IPS-18c (cell line): ENCODE measurements around the gene MBNL1.

ENCODE experiments used
- H3K4me3 ChIP-seq: 2 replicates; pipeline ENCODE4 v1.7.0; 2013; ENCODE audit warnings: low read depth, mild to moderate bottlenecking, low read length, moderate library complexity; ENCODE audit not compliant: insufficient read depth
- H3K9me3 ChIP-seq: one replicate; pipeline ENCODE4 v1.6.1; 2013; ENCODE audit warnings: mild to moderate bottlenecking, low read length, moderate library complexity; ENCODE audit not compliant: control insufficient read depth, insufficient read depth

Gene MBNL1, protein sequence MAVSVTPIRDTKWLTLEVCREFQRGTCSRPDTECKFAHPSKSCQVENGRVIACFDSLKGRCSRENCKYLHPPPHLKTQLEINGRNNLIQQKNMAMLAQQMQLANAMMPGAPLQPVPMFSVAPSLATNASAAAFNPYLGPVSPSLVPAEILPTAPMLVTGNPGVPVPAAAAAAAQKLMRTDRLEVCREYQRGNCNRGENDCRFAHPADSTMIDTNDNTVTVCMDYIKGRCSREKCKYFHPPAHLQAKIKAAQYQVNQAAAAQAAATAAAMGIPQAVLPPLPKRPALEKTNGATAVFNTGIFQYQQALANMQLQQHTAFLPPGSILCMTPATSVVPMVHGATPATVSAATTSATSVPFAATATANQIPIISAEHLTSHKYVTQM

DNA sequence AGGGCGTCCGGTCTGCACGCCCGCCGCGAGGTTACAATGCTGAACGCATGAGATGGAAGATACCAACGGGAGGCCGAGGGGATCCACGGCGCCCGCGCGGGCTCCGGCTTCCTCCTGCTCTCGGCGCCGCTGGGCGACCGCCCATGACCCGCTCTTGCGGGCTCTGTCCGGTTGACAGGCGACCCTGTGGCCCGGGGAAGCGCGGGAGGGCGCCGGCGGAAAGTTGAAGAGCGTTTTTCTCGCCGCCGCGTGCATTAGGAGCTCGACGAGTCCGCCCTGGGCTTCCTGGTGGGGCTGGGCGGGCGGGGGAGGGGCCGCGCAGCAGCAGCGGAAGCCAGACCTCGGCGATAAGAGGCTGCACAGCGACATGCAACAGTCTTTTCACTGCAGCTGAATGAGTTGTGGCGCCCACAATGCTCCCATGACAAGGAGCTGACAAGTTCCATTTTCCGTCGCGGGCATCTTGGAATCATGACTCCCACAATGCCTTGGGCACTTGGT, at the start of gene MBNL1:
Gene MBNL1, plus strand, starts transcription at position 375 of the 501 bp plus-strand sequence. CDS start 31,265 bp downstream, outside the sequence.
- H3K9me3 ChIP-seq = no peaks in the 10 kb centered on the region
- peak within 1 kb of the TSS; percentile 76 for H3K4me3 ChIP-seq

DNA sequence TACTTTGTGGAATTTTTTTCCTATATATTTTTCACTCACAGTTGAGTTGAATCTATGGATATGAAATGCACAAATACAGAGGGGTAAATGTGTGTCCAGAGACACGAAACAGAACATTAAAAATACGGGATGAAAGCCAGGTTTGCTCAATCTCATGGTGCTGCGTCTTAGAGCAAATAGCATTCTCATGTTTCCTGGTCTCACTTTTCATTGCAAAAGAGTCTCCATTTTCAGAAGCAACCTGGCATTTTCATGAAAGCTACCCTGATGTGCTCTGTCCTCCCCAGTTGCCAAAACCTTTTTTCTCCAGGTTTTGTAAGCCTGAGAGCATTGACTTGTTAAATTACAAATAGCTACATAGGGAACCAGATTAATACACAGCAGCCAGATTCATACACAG, 49.5 kb upstream of the MBNL1 start:
- Histone ChIP-seq H3K9me3 (no peaks in the 10 kb centered on the region), H3K4me3 (no peak overlapping the region)

DNA sequence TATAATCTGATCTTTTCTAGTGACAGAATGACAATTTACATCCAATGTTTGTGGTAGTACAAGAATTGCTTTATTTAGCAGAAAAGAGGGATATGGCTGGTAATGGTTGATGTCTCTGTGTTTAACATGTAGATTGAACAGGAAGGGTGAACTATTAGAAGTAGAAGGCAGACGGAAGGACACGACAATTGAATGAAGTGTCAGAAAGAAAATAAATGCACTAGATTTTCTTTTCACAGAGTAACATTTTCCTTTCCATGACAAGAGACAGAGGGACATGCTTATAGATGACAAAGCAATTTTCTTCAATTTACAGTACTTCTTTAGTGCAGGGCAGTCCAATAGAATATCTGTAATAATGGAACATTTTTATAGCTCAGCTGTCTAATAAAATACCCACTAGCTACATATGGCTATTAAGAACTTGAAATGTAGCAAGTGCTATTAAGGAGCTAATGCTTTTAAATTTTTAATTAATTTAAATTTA, 48.9 kb upstream of the MBNL1 start:
- Histone ChIP-seq H3K9me3 (no peaks in the 10 kb centered on the region), H3K4me3 (no peak overlapping the region)

DNA sequence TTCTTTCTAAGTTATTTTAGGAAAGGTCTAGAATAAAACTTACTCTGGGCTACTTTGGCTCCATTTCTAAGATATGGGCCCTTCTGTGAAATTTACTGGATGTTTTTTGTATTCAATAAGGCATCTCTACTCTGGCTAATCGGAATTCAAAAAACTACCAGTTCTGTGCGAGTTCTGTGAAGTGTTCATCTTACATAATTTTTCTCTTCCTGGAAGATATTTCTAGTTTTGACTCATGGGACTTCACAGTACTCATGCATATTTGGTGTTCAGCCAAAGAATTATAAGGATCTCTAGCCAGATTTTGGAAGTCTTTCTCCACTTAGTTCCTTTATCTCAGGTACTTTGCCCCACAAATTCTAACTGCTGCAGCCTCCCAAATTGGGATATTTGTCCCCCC, 46.4 kb upstream of the MBNL1 start:
- Histone ChIP-seq H3K9me3 (no peaks in the 10 kb centered on the region), H3K4me3 (no peak overlapping the region)

DNA sequence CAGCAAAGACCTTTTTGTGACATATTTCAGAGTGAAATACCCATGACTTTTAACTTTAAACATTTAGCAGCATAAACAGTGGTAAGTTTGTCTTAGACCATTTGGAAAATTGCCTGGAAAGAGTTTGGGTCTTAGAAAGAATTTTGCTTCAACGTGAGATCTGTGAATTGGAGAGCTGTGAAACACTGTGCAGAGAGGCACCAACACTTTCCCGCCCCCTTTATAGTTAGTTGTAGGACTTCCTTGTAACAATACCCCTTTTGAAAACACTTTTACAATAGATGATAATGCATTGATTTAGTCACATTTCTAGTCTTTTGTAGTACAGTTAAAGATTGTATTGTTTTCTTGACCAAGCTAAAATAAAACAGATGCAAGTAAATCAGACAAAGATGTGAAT, 43.5 kb upstream of the MBNL1 start:
- Histone ChIP-seq H3K9me3 (no peaks in the 10 kb centered on the region), H3K4me3 (no peak overlapping the region)

DNA sequence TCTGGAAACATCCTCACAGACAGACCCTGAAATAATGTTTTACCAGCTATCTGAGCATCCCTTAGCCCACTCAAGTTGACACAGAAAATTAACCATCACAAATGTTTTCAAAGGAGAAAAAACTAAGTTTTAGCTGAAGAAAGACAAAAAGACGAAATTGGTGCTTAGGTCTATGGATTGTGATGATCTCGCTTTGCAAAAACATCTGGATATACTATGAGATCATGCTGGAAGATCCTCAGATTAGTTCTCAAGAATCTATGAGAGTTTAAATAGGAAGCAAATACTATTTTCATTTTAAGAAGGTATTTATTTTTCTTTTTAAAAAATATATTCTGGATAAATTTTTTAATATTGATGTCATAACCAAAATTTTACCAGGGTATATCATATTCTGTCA, 42.6 kb upstream of the MBNL1 start:
- H3K4me3 ChIP-seq = no peak overlapping the region

DNA sequence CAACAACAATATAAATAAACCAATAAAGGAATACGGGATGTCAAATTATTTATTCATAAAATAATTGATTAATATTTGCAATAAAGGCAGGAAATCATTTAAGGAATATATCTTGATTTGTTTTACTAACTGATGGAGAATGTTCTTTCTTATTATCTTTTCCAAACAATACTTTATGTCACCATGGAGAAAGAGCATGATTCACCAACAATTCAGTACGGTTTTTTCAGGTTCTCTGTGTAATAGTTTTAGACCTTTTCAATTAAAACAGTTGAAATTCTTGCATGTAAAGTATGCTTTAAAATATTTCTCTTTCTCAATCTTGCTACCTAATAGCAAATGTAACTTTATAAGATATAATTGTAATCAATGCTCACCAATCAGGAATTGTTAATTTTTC, 41.7 kb upstream of the MBNL1 start:
- H3K9me3 ChIP-seq = no peaks in the 10 kb centered on the region
- H3K4me3 ChIP-seq = no peak overlapping the region

More for the DNA sequence above, 42.6 kb upstream of the MBNL1 start:
- no peaks in the 10 kb centered on the region for H3K9me3 ChIP-seq

DNA sequence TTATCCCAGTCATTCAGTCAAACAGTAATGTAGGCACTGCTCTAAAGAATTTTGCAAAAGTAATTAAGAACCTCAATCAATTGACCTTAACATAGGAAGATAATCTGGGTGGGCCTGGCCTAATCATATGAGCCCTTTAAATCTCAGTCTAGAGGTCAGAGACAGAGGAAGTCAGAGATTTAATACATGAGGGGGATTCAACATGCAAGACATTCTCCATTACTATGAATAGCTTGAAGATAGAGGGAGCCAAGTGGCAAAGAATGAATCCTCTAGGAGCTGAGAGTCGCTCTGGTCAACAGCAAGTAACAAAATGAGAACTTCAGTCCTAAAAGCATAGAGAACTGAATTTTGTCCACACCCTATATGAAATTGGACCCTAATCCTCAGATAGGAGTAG, 39.0 kb upstream of the MBNL1 start:
- H3K9me3 ChIP-seq = no peaks in the 10 kb centered on the region
- no peak overlapping the region for H3K4me3 ChIP-seq

DNA sequence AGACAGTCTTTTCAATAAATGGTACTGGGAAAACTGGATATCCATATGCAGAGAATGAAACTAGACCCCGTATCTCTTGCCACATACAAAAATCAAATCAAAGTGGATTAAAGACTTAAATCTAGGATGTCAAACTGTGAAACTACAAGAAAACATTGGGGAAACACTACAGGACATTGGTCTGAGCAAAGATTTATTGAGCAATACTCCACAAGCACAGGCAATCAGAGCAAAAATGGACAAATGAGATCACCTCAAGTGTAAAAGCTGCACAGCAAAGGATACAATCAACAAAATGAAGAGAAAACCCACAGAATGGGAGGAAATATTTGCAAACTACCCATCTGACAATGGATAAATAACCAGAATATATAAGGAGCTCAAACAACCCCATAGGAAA, 38.4 kb upstream of the MBNL1 start:
- Histone ChIP-seq H3K9me3 (no peaks in the 10 kb centered on the region), H3K4me3 (no peak overlapping the region)

DNA sequence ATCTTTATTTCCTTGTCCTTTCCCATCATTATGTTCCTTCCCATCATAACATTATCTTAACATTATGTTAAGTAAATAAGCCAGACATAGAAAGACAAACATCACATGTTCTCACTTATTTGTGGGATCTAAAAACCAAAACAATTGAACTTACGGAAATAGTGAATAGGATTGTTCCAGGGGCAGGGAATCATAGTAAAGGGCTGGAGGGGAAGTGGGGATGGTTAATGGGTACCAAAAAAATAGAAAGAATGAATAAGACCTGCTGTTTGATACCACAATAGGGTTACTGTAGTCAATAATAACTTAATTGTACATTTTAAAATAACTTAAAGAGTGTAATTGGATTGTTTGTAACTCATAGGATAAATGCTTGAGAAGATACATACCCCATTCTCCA, 36.7 kb upstream of the MBNL1 start:
- no peaks in the 10 kb centered on the region for H3K9me3 ChIP-seq
- H3K4me3 ChIP-seq = no peak overlapping the region

DNA sequence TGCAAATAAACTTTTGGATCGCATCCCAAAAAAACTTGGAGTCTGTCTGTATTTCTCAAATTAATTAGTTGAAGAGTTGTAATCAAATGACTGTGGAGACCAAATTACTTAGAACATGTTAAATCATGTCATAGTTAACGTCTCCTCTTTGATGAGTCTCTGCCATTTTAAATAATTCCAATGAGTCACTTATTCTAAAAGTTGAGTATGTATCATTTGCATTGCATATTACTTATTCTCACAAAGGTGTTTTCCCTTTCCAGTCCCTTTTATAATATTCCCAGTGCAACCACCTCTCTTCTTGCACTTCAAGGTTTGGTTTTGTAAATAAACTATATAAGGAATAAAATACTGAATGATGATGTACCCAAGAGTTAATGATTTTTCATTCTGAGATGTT, 36.0 kb upstream of the MBNL1 start:
- no peaks in the 10 kb centered on the region for H3K9me3 ChIP-seq
- H3K4me3 ChIP-seq = no peak overlapping the region

DNA sequence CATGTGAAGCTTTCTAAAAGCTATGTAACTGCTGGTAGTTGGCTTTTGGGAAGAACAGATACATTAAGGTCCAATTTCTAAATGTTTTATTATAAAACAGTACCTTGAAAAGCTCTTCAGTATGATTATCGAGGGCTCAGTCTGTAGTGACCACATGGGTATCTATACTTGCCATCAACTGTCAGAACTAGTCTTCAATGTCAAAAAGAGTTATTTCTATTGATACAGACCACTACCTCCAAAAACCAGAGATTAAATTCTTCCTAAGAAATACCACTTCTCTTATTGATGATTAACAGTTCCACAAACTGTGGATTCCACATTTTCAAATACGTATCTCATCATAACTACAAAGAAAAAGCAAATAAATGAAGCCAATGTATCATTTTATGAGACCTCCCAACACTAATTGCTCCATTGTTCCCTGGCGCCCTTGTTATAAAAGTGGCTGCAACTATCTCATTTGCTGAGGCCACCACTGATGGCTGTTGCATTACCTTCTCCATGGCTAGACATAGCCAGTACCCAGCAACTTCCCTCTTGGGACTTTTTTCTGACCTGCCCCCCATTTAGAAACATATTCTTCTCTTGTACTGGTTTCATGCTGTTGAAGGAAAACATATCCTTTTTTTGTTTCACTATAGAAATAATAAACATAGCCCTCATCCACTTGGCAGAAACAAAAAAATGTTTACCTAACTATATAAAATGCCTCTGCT, 33.9 kb upstream of the MBNL1 start:
- no peak overlapping the region for H3K4me3 ChIP-seq
- H3K9me3 ChIP-seq = no peaks in the 10 kb centered on the region

DNA sequence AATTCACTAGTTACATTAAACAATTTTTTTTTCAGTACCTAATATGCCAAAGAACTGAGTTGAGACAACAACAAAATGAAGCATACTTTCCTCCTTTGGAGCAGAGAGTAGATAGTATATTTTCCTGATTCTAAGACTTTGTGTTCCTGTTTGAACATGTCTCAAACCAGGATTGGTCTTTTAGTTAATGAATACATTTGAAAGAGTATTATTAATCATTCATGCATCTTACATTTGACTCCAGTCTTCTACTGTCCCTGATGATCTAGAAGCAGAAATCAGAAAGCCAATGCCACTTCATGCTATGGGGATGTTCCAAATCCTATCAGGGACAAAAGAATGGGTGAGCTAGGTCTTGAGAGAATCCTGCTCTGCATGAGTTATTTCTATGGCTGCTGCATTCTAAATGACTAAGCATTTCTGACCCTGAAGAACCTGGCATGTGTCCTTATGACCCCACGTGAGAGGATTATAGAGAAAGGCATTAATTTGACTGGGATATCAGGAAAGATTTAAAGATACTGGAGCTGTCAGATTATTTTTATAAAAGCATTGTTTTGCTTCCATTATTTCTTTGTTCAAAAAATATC, 32.9 kb upstream of the MBNL1 start:
- no peaks in the 10 kb centered on the region for H3K9me3 ChIP-seq
- no peak overlapping the region for H3K4me3 ChIP-seq

DNA sequence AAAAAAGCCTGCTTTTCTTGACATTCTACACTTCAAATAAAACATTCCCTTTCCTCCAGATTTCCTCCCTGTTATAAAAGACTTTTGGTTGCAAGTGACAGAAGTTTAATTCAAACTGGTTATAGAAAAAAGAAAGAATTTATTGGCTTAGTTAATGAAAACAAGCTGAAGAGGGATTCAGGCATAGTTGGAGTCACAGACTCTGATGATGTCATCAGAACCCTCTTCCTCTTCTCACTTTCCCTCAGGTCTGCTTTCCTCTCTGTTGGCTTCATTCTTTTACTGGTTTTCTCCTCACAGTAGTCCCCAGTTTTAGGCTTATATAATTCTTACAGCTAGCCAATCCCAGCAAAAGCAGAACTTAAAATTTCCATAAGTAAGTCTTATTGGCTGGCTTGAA, 32.0 kb upstream of the MBNL1 start:
- Histone ChIP-seq H3K4me3 (no peak overlapping the region), H3K9me3 (no peaks in the 10 kb centered on the region)

DNA sequence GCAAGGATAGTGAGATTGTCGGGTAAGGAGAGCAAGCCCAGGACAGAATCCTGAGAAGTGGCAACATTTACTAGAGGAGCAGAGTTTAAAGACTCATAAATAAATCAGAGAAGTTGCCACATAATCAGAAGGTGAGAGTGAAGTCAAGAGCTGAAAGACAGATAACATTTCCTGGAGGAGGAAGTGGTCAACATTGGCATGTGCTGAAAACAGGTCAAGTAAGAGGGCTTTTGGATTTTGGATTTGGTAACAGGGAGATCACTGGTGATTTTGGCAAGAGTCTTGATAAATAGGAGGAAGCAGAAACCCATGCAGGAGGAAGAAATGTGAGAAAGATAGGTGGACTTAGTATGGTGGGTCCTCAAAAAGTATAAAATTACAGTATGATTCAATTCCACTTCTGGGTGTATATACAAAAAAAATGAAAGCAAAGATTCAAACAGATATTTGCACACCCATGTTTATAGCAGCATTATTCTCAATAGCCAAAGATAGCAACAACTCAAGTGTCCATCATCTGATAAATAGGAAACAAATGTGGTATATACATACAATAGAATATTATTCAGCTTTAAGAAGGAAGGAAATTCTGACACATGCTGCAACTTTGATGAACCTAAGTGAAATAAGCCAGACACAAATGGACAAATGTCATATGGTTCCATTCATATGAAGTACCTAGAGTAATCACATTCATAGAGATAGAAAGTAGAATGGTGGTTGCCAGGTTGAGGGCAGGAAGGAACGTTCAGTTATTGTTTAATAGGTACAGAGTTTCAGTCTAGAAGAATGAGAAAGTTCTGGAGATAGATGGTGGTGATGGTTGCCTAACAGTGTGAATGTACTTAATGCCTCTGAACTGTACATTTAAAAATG, 27.3 kb upstream of the MBNL1 start:
- Histone ChIP-seq H3K9me3 (no peaks in the 10 kb centered on the region), H3K4me3 (no peak overlapping the region)

DNA sequence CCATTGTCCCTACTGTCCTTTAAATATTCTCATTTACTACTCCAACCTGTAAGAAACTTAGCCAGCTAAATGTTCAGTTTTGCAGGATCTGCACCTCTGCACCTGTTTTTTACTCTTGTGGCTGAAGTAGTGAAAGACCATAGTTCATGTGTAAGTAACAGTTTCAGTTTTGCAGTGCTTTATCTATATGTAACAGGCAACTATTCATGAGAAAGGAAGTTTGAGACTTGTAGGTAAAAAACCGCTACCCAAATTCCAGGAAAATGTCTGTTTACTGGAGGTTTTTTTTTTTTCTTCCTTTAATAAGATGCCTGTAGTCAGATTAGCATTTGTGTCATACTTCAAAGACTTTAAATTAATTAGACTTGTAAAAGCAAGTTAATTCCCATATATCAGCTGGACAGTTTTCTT, 25.4 kb upstream of the MBNL1 start:
- Histone ChIP-seq H3K9me3 (no peaks in the 10 kb centered on the region), H3K4me3 (no peak overlapping the region)
